ENCODE measurements around the gene ADGRG4. TPM values are rescaled to one million over a fixed set of nuclear protein-coding genes. Genes with fewer than 3 reads are reported as not detected.

ADGRG4 gene
- total and polyA plus RNA-seq, 2 of the 8 experiments (the other 6 are each of a cell fraction or from before 2014, with no cell fraction given): not detected

GRCh38 chrX:136425996-136426395 is 125.2 kb downstream of the ADGRG4 start:
- H2BK12ac ChIP-seq (ENCODE audit: low read depth, low read length): no peak overlapping the region
- no peaks in the 10 kb centered on the region for H3K36me3 ChIP-seq (ENCODE audit: control insufficient read depth in 2 of 4, insufficient read depth in 4 of 4, low read length in 3 of 4)
- H3K27ac ChIP-seq (ENCODE audit: low read depth, low read length): no peak overlapping the region
- H3K23me2 ChIP-seq (ENCODE audit: low read depth, low read length): no peaks in the 10 kb centered on the region
- H3K18ac ChIP-seq (ENCODE audit: extremely low read depth, low read length): no peak overlapping the region
- no peak for DNase-seq (ENCODE audit: low read depth in 1 of 2, low spot score in 2 of 2)
- H3K4ac ChIP-seq (replicated peaks; ENCODE audit: insufficient read length, low read depth, low read length): no peak overlapping the region
- no peaks in the 10 kb centered on the region for H3K79me1 ChIP-seq (ENCODE audit: low read depth, low read length)
- H4K5ac ChIP-seq (ENCODE audit: insufficient read length, low read depth, low read length): no peak overlapping the region
- no peaks in the 10 kb centered on the region for H3K27me3 ChIP-seq (replicated peaks in 1 of 4; ENCODE audit: control insufficient read depth in 3 of 4, extremely low read depth in 1 of 4, insufficient read depth in 3 of 4, low read length in 3 of 4)
- no peaks in the 10 kb centered on the region for H4K20me1 ChIP-seq (replicated peaks in 1 of 2; ENCODE audit: control insufficient read depth in 1 of 2, insufficient read depth in 2 of 2, low read length in 2 of 2)
- no peaks in the 10 kb centered on the region for H3K4me1 ChIP-seq (replicated peaks in 1 of 4; ENCODE audit: control insufficient read depth in 3 of 4, insufficient read depth in 4 of 4, low read length in 3 of 4)
- H2BK15ac ChIP-seq (ENCODE audit: low read length): no peak overlapping the region
- POLR2A ChIA-PET (ENCODE audit: partially characterized antibody): no interaction called here
- H2BK20ac ChIP-seq (ENCODE audit: low read length): no peak overlapping the region
- H2AFZ ChIP-seq (ENCODE audit: low read length): no peak overlapping the region
- 81% methylated on average over 2 of the region's 2 CpGs; no CpG with 5 or more reads in 1 of the 2 experiments for WGBS, 2 experiments (ENCODE audit: extremely low coverage in 1 of 2, insufficient coverage in 1 of 2, insufficient read length in 1 of 2, insufficient replicate concordance in 2 of 2, low coverage in 1 of 2, low lambda C conversion rate in 2 of 2, missing lambda C conversion rate in 1 of 2)
- no peaks in the 10 kb centered on the region for H3K79me2 ChIP-seq (ENCODE audit: control insufficient read depth in 1 of 2, insufficient read depth in 2 of 2, low read length in 2 of 2)
- H3K14ac ChIP-seq (ENCODE audit: insufficient read length): no peak overlapping the region
- H2BK120ac ChIP-seq (replicated peaks; ENCODE audit: low read depth, low read length): no peak overlapping the region
- no peak overlapping the region for H3K4me3 ChIP-seq (ENCODE audit: extremely low read depth in 1 of 4, insufficient read depth in 2 of 4, low read depth in 3 of 4, low read length in 4 of 4)
- no peak overlapping the region for H4K91ac ChIP-seq (replicated peaks; ENCODE audit: insufficient read length, low read length)
- H3K9me3 ChIP-seq (ENCODE audit: insufficient read depth in 2 of 2, low read depth in 1 of 2, low read length in 1 of 2): no peaks in the 10 kb centered on the region; a peak in 1 of 4 replicates
- no peak for FAIRE-seq
- H2AK5ac ChIP-seq (ENCODE audit: low read depth, low read length): no peak overlapping the region
- CTCF ChIA-PET (ENCODE audit: partially characterized antibody): no interaction called here
- H3K23ac ChIP-seq (ENCODE audit: insufficient read length): no peak overlapping the region
- no peak for TF ChIP-seq TBP (IDR thresholded peaks at IDR 0.05; ENCODE audit: low read depth, low read length)
- TF ChIP-seq JUN (IDR thresholded peaks at IDR 0.05; ENCODE audit: low read depth, low read length): no peak
- no peak for TF ChIP-seq KDM1A (IDR thresholded peaks at IDR 0.05; ENCODE audit: borderline replicate concordance, low read length)
- no peak for TF ChIP-seq MAFK (IDR thresholded peaks at IDR 0.05; ENCODE audit: low read depth, low read length)
- H4K8ac ChIP-seq (ENCODE audit: extremely low read depth, insufficient read depth, low read length): no peak overlapping the region
- H3K56ac ChIP-seq (replicated peaks; ENCODE audit: insufficient read length, low read depth, low read length): no peak overlapping the region
- no peak overlapping the region for H2BK5ac ChIP-seq (ENCODE audit: low read depth, low read length)
- H3K9ac ChIP-seq (replicated peaks in 1 of 4; ENCODE audit: extremely low read depth in 1 of 4, low read depth in 3 of 4, low read length in 3 of 4): no peak overlapping the region
- H3K4me2 ChIP-seq (ENCODE audit: insufficient read depth in 1 of 2, low read depth in 2 of 2, low read length in 2 of 2): no peak overlapping the region
